ENCODE results near the gene FXN. TPM values are rescaled to one million over a fixed set of nuclear protein-coding genes. Genes with fewer than 3 reads are reported as not detected.

FXN gene
- total RNA-seq, 2 experiments from 2014 or later, result 6.9 to 36.1 TPM

- TF ChIP-seq CTCF (conservative IDR thresholded peaks at IDR 0.05; ENCODE audit: low read length) (peak; percentile 95), EZH2phosphoT487 (IDR thresholded peaks at IDR 0.05; ENCODE audit: borderline replicate concordance, low read depth, low read length) (no peak)
- ChIA-PET CTCF (ENCODE audit: unreplicated experiment) (interaction anchor here (0.6 to 1.1 kb wide), 3 partner anchors 220 to 417 kb away, joined by 3 to 6 read pairs (median 3); a partner anchor contains a TSS), POLR2A (interaction anchor here (0.7 kb wide), 1 partner anchor 56 kb away, joined by 3 read pairs; no protein-coding TSS in a partner anchor)
- peak; percentile 87 for DNase-seq (ENCODE audit: low spot score)
- Histone ChIP-seq H3K4me3 (ENCODE audit: low read depth, low read length, poor library complexity, severe bottlenecking) (no peak overlapping the region), H3K27ac (ENCODE audit: low read depth, low read length, poor library complexity, severe bottlenecking) (no peak overlapping the region), H3K9me3 (ENCODE audit: low read length) (no peaks in the 10 kb centered on the region), H3K4me1 (ENCODE audit: insufficient read depth, low read length, poor library complexity, severe bottlenecking) (peaks cover 13% of the 10 kb centered on the region), H3K4me2 (ENCODE audit: low read length) (no peak overlapping the region), H3K9me2 (ENCODE audit: insufficient read depth, low read length) (no peaks in the 10 kb centered on the region), H3K79me2 (ENCODE audit: insufficient read depth, low read depth, low read length) (no peaks in the 10 kb centered on the region), H4K20me1 (ENCODE audit: insufficient read depth, low read length) (no peaks in the 10 kb centered on the region), H2AFZ (ENCODE audit: low read length) (peak overlapping the region; percentile 59; the same call in 1 of the 2 replicates), H3K36me3 (ENCODE audit: insufficient read depth, low read length) (no peaks in the 10 kb centered on the region)
- no TSS peak for BruUV-seq (replicated peaks)
- intact Hi-C loops (cut with micrococcal nuclease; ENCODE audit: unreplicated experiment), result loop anchor here (1.0 to 5.0 kb wide), 5 partner anchors 51 to 415 kb away; partner anchors contain the start of gene PIP5K1B
Measured at GRCh38 chr9:68999393-69000105, 36.0 kb upstream of the FXN start.

GRCh38 chr9:69001921-69002320 lies 33.6 kb upstream of the FXN start:
- Histone ChIP-seq H3K79me2 (ENCODE audit: insufficient read depth, low read depth, low read length) (no peaks in the 10 kb centered on the region), H2AFZ (ENCODE audit: low read length) (no peak overlapping the region), H3K4me3 (ENCODE audit: low read depth, low read length, poor library complexity, severe bottlenecking) (no peak overlapping the region), H3K9me3 (ENCODE audit: low read length) (no peaks in the 10 kb centered on the region), H3K27ac (ENCODE audit: low read depth, low read length, poor library complexity, severe bottlenecking) (no peak overlapping the region), H3K36me3 (ENCODE audit: insufficient read depth, low read length) (no peaks in the 10 kb centered on the region), H3K4me2 (ENCODE audit: low read length) (no peak overlapping the region), H4K20me1 (ENCODE audit: insufficient read depth, low read length) (no peaks in the 10 kb centered on the region), H3K4me1 (ENCODE audit: insufficient read depth, low read length, poor library complexity, severe bottlenecking) (peaks cover 13% of the 10 kb centered on the region), H3K9me2 (ENCODE audit: insufficient read depth, low read length) (no peaks in the 10 kb centered on the region)
- DNase-seq (ENCODE audit: low spot score), result no peak
- BruUV-seq (replicated peaks), result no TSS peak
- intact Hi-C loops (cut with micrococcal nuclease; ENCODE audit: unreplicated experiment), result no loop called here
- POLR2A ChIA-PET, result interaction anchor here (0.5 kb wide), 1 partner anchor 108 kb away, joined by 4 read pairs; no protein-coding TSS in a partner anchor
- CTCF ChIA-PET (ENCODE audit: unreplicated experiment), result no interaction called here
- TF ChIP-seq EZH2phosphoT487 (IDR thresholded peaks at IDR 0.05; ENCODE audit: borderline replicate concordance, low read depth, low read length), result no peak
- TF ChIP-seq CTCF (conservative IDR thresholded peaks at IDR 0.05; ENCODE audit: low read length), result no peak

GRCh38 chr9:69003051-69003450 lies 32.5 kb upstream of the FXN start:
- no peaks in the 10 kb centered on the region for H3K9me2 ChIP-seq (ENCODE audit: insufficient read depth, low read length)
- POLR2A ChIA-PET, result interaction anchor here (0.6 kb wide), 2 partner anchors 431 to 564 kb away, joined by 3 read pairs; no protein-coding TSS in a partner anchor
- intact Hi-C loops (cut with micrococcal nuclease; ENCODE audit: unreplicated experiment), result no loop called here
- H3K4me3 ChIP-seq (ENCODE audit: low read depth, low read length, poor library complexity, severe bottlenecking), result no peak overlapping the region
- TF ChIP-seq CTCF (conservative IDR thresholded peaks at IDR 0.05; ENCODE audit: low read length), result no peak
- TF ChIP-seq EZH2phosphoT487 (IDR thresholded peaks at IDR 0.05; ENCODE audit: borderline replicate concordance, low read depth, low read length), result no peak
- no peak for DNase-seq (ENCODE audit: low spot score)
- no peaks in the 10 kb centered on the region for H3K79me2 ChIP-seq (ENCODE audit: insufficient read depth, low read depth, low read length)
- no peak overlapping the region for H3K4me2 ChIP-seq (ENCODE audit: low read length)
- H3K4me1 ChIP-seq (ENCODE audit: insufficient read depth, low read length, poor library complexity, severe bottlenecking), result peaks cover 13% of the 10 kb centered on the region
- H3K36me3 ChIP-seq (ENCODE audit: insufficient read depth, low read length), result no peaks in the 10 kb centered on the region
- no peak overlapping the region for H2AFZ ChIP-seq (ENCODE audit: low read length)
- H3K27ac ChIP-seq (ENCODE audit: low read depth, low read length, poor library complexity, severe bottlenecking), result no peak overlapping the region
- CTCF ChIA-PET (ENCODE audit: unreplicated experiment), result no interaction called here
- BruUV-seq (replicated peaks), result no TSS peak
- H3K9me3 ChIP-seq (ENCODE audit: low read length), result no peaks in the 10 kb centered on the region
- H4K20me1 ChIP-seq (ENCODE audit: insufficient read depth, low read length), result no peaks in the 10 kb centered on the region
